Transverse colon (tissue), 4 donors: ENCODE measurements around the gene BCO2. TPM values are rescaled to one million over a fixed set of nuclear protein-coding genes. Genes with fewer than 3 reads are reported as not detected.
"Not testable (repeated sequence)": the region's sequence is repeated elsewhere in the genome, so short reads cannot be mapped to it uniquely, and the experiment has no call there.

ENCODE experiments used
- DNase-seq: peaks from one replicate; pipeline ENCODE4 v3.0.0-alpha.2; 2019
- H3K27ac ChIP-seq, 4 donors: fragments of 200-600 bp; sonication (generic); 2 replicates each; pipeline ENCODE4 v1.5.1; 2016 to 2018; ENCODE audit warnings: inconsistent platforms in 4 of 4
- H3K27me3 ChIP-seq: fragments of 200-600 bp; sonication (generic); 2 replicates; pipeline ENCODE4 v1.5.1; 2017; ENCODE audit warnings: inconsistent platforms
- H3K36me3 ChIP-seq, 4 donors: fragments of 200-600 bp; sonication (generic); 2 replicates each; pipeline ENCODE4 v1.5.1; 2017 to 2019; ENCODE audit warnings: inconsistent platforms in 4 of 4
- H3K4me1 ChIP-seq, 4 donors: fragments of 200-600 bp; sonication (generic); 2 replicates each; pipeline ENCODE4 v1.5.1; 2017 to 2020; ENCODE audit warnings: inconsistent platforms in 4 of 4
- H3K4me3 ChIP-seq, 4 donors: fragments of 200-600 bp; sonication (generic); 1 replicate in 1 of 4; 2 replicates in 3 of 4; pipeline versions ENCODE4 v1.5.1 to v1.6.1; 2017 to 2019; ENCODE audit warnings: inconsistent platforms in 4 of 4
- H3K9me3 ChIP-seq, 2 donors: fragments of 200-600 bp; sonication (generic); 2 replicates each; pipeline ENCODE4 v1.5.1; 2017 to 2019; ENCODE audit warnings: inconsistent platforms in 2 of 2
- EP300 ChIP-seq: sonication (generic); formaldehyde crosslinking; IDR thresholded peaks from one replicate; pipeline ENCODE4 v1.6.1; 2017; ENCODE audit warnings: antibody characterized with exemption, low read depth
- POLR2A ChIP-seq: fragments of 450-650 bp; IDR thresholded peaks from one replicate; pipeline ENCODE4 v1.6.1; 2016; ENCODE audit warnings: antibody characterized with exemption, mild to moderate bottlenecking, moderate library complexity
- POLR2AphosphoS5 ChIP-seq, 3 donors: sonication (generic); formaldehyde crosslinking; IDR thresholded peaks; one replicate each; pipeline ENCODE4 v1.6.1; 2016; ENCODE audit warnings: antibody characterized with exemption in 3 of 3
- WGBS, 2 donors: methylation state at CpG; one replicate each; pipeline ENCODE4 v1.1.5; 2018; ENCODE audit warnings: low coverage in 1 of 2; 5-methylcytosine and 5-hydroxymethylcytosine counted together
- in situ Hi-C, 4 donors: fragments of 200-750 bp; cut with MboI; loops; one replicate each; pipeline versions ENCODE4 v1.15.0 to v1.15.1; 2017; ENCODE audit warnings: low sequenced_read_pairs in 3 of 4, low pct_ligation_motif_present in 1 of 4, low pct_unique_long_range_greater_than_20kb in 1 of 4
- intact Hi-C: fragments of 100-400 bp; cut with DNase I; formaldehyde crosslinking; loops from one replicate; pipeline ENCODE4 v1.15.1; 2023; ENCODE audit warnings: low total_unique reads
- total RNA-seq, 4 donors: library from RNA; depleted of rRNA; stranded (reverse); fragments of >200 nt; gene quantifications; one replicate each; pipeline ENCODE4 v1.1.0, GENCODE V29; 2016
- TF ChIP-seq, protein P1 (sequence below), 5 experiments: fragments of 200-600 bp in 3 of 5; fragments of 450-650 bp in 2 of 5; sonication (generic) in 3 of 5; IDR thresholded peaks; 1 replicate in 2 of 5; 2 replicates in 3 of 5; pipeline ENCODE4 v1.5.1; 2016 to 2017; ENCODE audit warnings: antibody characterized with exemption in 5 of 5, inconsistent platforms in 3 of 5, mild to moderate bottlenecking in 2 of 5, moderate library complexity in 1 of 5

BCO2 gene
- total RNA-seq, 4 donors from 2014 or later: 2.8 to 12.1 (median 4.0) TPM

DNA sequence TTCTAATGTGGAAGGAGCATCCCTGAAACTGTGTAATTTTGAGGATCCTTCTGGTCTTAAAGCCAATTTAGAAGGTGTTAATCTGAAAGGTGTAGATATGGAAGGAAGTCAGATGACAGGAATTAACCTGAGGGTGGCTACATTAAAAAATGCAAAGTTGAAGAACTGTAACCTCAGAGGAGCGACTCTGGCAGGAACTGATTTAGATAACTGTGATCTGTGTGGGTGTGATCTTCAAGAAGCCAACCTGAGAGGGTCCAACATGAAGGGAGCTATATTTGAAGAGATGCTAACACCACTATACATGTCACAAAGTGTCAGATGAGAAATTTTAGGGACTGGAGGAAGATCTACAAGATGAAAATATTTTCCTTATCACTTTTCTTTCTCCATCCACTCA, 7.6 kb downstream of the BCO2 start:
- Histone ChIP-seq H3K27ac (no peak overlapping the region), H3K4me1 (no peaks in the 10 kb centered on the region), H3K27me3 (no peaks in the 10 kb centered on the region), H3K4me3 (no peak overlapping the region), H3K36me3 (no peaks in the 10 kb centered on the region), H3K9me3 (no peaks in the 10 kb centered on the region)
- TF ChIP-seq POLR2A (no peak), POLR2AphosphoS5 (IDR thresholded peaks at IDR 0.05) (no peak), EP300 (no peak)
- TF ChIP-seq, protein P1, sequence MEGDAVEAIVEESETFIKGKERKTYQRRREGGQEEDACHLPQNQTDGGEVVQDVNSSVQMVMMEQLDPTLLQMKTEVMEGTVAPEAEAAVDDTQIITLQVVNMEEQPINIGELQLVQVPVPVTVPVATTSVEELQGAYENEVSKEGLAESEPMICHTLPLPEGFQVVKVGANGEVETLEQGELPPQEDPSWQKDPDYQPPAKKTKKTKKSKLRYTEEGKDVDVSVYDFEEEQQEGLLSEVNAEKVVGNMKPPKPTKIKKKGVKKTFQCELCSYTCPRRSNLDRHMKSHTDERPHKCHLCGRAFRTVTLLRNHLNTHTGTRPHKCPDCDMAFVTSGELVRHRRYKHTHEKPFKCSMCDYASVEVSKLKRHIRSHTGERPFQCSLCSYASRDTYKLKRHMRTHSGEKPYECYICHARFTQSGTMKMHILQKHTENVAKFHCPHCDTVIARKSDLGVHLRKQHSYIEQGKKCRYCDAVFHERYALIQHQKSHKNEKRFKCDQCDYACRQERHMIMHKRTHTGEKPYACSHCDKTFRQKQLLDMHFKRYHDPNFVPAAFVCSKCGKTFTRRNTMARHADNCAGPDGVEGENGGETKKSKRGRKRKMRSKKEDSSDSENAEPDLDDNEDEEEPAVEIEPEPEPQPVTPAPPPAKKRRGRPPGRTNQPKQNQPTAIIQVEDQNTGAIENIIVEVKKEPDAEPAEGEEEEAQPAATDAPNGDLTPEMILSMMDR (IDR thresholded peaks at IDR 0.05): no peak
- intact Hi-C loops: no loop called here
- 60 to 83% methylated on average over 1 of the region's 1 CpG for WGBS, 2 donors
- DNase-seq: no peak
- in situ Hi-C loops: no loop called here

DNA sequence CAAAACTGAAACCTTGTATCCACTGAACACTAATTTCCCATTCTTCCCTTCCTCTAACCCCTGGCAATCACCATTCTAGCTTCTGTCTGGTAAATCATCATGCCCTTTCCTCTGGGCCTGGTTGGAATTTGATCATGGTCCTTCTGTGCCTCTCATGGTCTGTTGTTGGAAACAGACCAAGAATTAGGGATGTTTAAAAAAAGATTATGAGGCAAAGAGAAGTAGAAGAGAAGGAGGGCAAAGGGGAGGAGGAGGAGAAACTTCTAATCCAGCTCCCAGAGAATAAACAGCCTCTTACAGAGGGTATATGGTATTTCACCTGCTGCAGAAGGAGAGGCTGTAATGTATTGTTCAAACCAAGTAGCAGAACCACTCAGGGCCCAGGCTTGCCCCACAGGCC, 10.6 kb downstream of the BCO2 start:
- Histone ChIP-seq H3K9me3 (no peaks in the 10 kb centered on the region), H3K36me3 (no peaks in the 10 kb centered on the region), H3K4me3 (no peak overlapping the region), H3K4me1 (no peaks in the 10 kb centered on the region), H3K27ac (no peak overlapping the region), H3K27me3 (no peaks in the 10 kb centered on the region)
- in situ Hi-C loops: no loop called here
- intact Hi-C loops: no loop called here
- no peak for TF ChIP-seq EP300
- TF ChIP-seq, protein P1 (IDR thresholded peaks at IDR 0.05): no peak
- TF ChIP-seq POLR2A: no peak
- no peak for TF ChIP-seq POLR2AphosphoS5 (IDR thresholded peaks at IDR 0.05)
- DNase-seq: no peak

- no peaks in the 10 kb centered on the region for H3K9me3 ChIP-seq
- DNase-seq: no peak
- intact Hi-C loops (no loop called here), in situ Hi-C loops (no loop called here)
- H3K27me3 ChIP-seq: no peaks in the 10 kb centered on the region
- no peak overlapping the region for H3K27ac ChIP-seq
- H3K36me3 ChIP-seq: no peaks in the 10 kb centered on the region
- no peaks in the 10 kb centered on the region for H3K4me1 ChIP-seq
- TF ChIP-seq EP300 (no peak), POLR2AphosphoS5 (IDR thresholded peaks at IDR 0.05) (no peak), POLR2A (no peak)
- TF ChIP-seq, protein P1 (IDR thresholded peaks at IDR 0.05): no peak
- H3K4me3 ChIP-seq: no peak overlapping the region
Observed at GRCh38 chr11:112186304-112186703, 11.0 kb downstream of the BCO2 start.

DNA sequence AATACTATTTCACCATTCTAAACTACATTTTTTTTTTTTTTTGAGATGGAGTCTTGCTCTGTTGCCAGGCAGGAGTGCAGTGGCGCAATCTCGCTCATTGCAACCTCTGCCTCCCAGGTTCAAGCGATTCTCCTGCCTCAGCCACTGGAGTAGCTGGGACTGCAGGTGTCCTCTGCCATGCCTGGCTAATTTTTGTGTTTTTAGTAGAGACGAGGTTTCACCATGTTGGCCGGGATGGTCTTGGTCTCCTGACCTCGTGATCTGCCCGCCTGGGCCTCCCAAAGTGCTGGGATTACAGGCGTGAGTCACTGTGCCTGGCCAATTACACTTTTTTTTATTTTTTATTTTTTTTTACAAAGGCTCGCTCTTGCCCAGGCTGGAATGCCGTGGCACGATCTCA, 19.8 kb downstream of the BCO2 start:
- 71 to 84% methylated on average over 6 to 11 of the region's 11 CpGs for WGBS, 2 donors
- H3K27me3 ChIP-seq, H3K27ac ChIP-seq, H3K4me1 ChIP-seq, DNase-seq, H3K9me3 ChIP-seq, H3K36me3 ChIP-seq, in situ Hi-C loops, H3K4me3 ChIP-seq, intact Hi-C loops: not testable (repeated sequence)

DNA sequence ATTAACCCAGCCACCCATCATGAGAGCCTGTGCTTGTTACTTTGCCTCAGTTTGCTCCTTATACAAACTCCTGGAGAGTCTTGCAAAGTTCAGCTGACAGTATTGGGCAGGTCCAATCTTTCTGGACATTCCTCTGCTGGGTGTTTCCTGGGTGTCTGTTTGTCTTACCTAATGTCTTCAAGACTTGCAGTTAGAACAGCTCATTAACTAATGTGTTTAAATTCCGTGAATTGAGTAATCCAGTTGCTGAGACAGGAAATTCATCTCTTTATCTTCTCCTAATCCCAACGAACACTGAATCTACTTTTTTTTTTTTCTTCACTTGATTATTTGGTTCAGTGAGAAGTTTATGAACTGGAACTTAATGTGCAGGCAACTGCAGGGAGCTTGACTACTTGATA, 20.6 kb downstream of the BCO2 start:
- no peak for DNase-seq
- no peaks in the 10 kb centered on the region for H3K9me3 ChIP-seq
- WGBS, 2 donors: 42 to 48% methylated on average over 2 of the region's 2 CpGs
- no peak overlapping the region for H3K4me3 ChIP-seq
- intact Hi-C loops: no loop called here
- H3K27me3 ChIP-seq: no peaks in the 10 kb centered on the region
- no peaks in the 10 kb centered on the region for H3K36me3 ChIP-seq
- in situ Hi-C loops: no loop called here
- TF ChIP-seq, protein P1 (IDR thresholded peaks at IDR 0.05): no peak
- TF ChIP-seq EP300 (no peak), POLR2A (no peak), POLR2AphosphoS5 (IDR thresholded peaks at IDR 0.05) (no peak)
- H3K4me1 ChIP-seq: no peaks in the 10 kb centered on the region
- no peak overlapping the region for H3K27ac ChIP-seq
